KMS-11 (cell line): ENCODE results near the gene DCBLD1.

Experiments
- H2AFZ ChIP-seq: fragments of 200-600 bp; sonication (generic); 2 replicates; pipeline ENCODE4 v1.6.1; 2016; ENCODE audit warnings: antibody characterized with exemption, mixed run types, low read depth
- H3K27ac ChIP-seq: fragments of 200-600 bp; sonication (generic); 2 replicates; pipeline ENCODE4 v1.6.1; 2016; ENCODE audit warnings: mild to moderate bottlenecking, mixed run types
- H3K27me3 ChIP-seq: fragments of 200-600 bp; sonication (generic); 2 replicates; pipeline ENCODE4 v1.6.1; 2017; ENCODE audit warnings: mild to moderate bottlenecking, low read depth, mixed run types, moderate library complexity; ENCODE audit not compliant: insufficient read depth
- H3K36me3 ChIP-seq: fragments of 200-600 bp; sonication (generic); 2 replicates; pipeline ENCODE4 v1.6.1; 2017; ENCODE audit warnings: mild to moderate bottlenecking, mixed run types; ENCODE audit not compliant: insufficient read depth
- H3K4me1 ChIP-seq: fragments of 200-600 bp; sonication (generic); 2 replicates; pipeline ENCODE4 v1.6.1; 2016; ENCODE audit warnings: mild to moderate bottlenecking, low read depth, mixed run types; ENCODE audit not compliant: poor library complexity, severe bottlenecking
- H3K4me2 ChIP-seq: fragments of 200-600 bp; sonication (generic); 2 replicates; pipeline ENCODE4 v1.7.0; 2016; ENCODE audit warnings: mild to moderate bottlenecking, mixed run types
- H3K4me3 ChIP-seq: fragments of 200-600 bp; sonication (generic); IDR thresholded peaks from 2 replicates; pipeline ENCODE4 v1.6.1; 2017; ENCODE audit warnings: low read depth, low read length, mixed read lengths; ENCODE audit not compliant: insufficient read depth
- H3K79me2 ChIP-seq: fragments of 200-600 bp; sonication (generic); 2 replicates; pipeline ENCODE4 v1.6.1; 2016; ENCODE audit warnings: low read depth, mixed run types; ENCODE audit not compliant: insufficient read depth
- H3K9ac ChIP-seq: fragments of 200-600 bp; sonication (generic); 2 replicates; pipeline ENCODE4 v1.6.1; 2016; ENCODE audit warnings: mild to moderate bottlenecking, mixed run types
- H4K20me1 ChIP-seq: fragments of 200-600 bp; sonication (generic); 2 replicates; pipeline ENCODE4 v1.6.1; 2016; ENCODE audit warnings: mild to moderate bottlenecking, mixed run types; ENCODE audit not compliant: insufficient read depth
- CTCF ChIP-seq: fragments of 200-600 bp; sonication (generic); conservative IDR thresholded peaks from 2 replicates; pipeline ENCODE4 v1.6.1; 2017; ENCODE audit warnings: low read depth, mild to moderate bottlenecking, antibody characterized with exemption, low read length, moderate library complexity, mixed read lengths

The DCBLD1 gene

GRCh38 chr6:117494283-117494682, 11.8 kb downstream of the DCBLD1 start:
- Histone ChIP-seq H3K27ac (no peak overlapping the region), H3K9ac (no peak overlapping the region), H3K36me3 (no peaks in the 10 kb centered on the region), H3K4me2 (no peak overlapping the region), H3K4me1 (no peaks in the 10 kb centered on the region), H3K27me3 (no peaks in the 10 kb centered on the region), H2AFZ (no peak overlapping the region), H3K79me2 (no peaks in the 10 kb centered on the region), H3K4me3 (no peak overlapping the region), H4K20me1 (no peaks in the 10 kb centered on the region)
- TF ChIP-seq CTCF = no peak

GRCh38 chr6:117494694-117495318, 12.3 kb downstream of the DCBLD1 start:
- Histone ChIP-seq H3K4me3 (no peak overlapping the region), H3K27me3 (no peaks in the 10 kb centered on the region), H3K36me3 (no peaks in the 10 kb centered on the region), H3K79me2 (no peaks in the 10 kb centered on the region), H3K4me1 (no peaks in the 10 kb centered on the region), H4K20me1 (no peaks in the 10 kb centered on the region), H3K9ac (no peak overlapping the region), H2AFZ (no peak overlapping the region), H3K27ac (no peak overlapping the region), H3K4me2 (no peak overlapping the region)
- TF ChIP-seq CTCF = no peak

GRCh38 chr6:117495425-117495824, 13.0 kb downstream of the DCBLD1 start:
- H4K20me1 ChIP-seq = no peaks in the 10 kb centered on the region
- no peak overlapping the region for H3K4me3 ChIP-seq
- H3K79me2 ChIP-seq = no peaks in the 10 kb centered on the region
- no peak for TF ChIP-seq CTCF
- H3K9ac ChIP-seq = no peak overlapping the region
- H3K27ac ChIP-seq = no peak overlapping the region
- no peaks in the 10 kb centered on the region for H3K4me1 ChIP-seq
- H3K36me3 ChIP-seq = no peaks in the 10 kb centered on the region
- H3K27me3 ChIP-seq = no peaks in the 10 kb centered on the region
- H3K4me2 ChIP-seq = no peak overlapping the region
- H2AFZ ChIP-seq = no peak overlapping the region

DNA sequence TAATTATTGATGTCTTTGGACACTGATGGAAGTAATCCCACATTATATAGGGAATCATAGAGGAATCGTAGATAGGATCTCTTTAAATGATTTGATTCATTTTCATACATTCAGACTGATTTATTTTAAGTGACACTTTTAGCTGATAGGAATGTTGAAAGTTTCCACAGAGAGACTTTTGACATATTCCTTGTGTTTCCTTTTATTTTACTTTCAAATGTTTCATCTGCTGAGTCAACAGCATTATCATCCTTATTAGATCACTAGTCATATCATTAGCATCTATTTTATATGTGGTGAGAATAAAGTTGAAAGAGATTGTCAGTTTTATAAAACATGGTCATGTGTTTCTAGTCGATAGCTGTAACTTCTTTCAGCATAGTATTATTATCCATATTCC, 13.4 kb downstream of the DCBLD1 start:
- Histone ChIP-seq H3K36me3 (no peaks in the 10 kb centered on the region), H3K4me1 (no peaks in the 10 kb centered on the region), H3K9ac (no peak overlapping the region), H2AFZ (no peak overlapping the region), H4K20me1 (no peaks in the 10 kb centered on the region), H3K27ac (no peak overlapping the region), H3K4me2 (no peak overlapping the region), H3K4me3 (no peak overlapping the region), H3K27me3 (no peaks in the 10 kb centered on the region), H3K79me2 (no peaks in the 10 kb centered on the region)
- no peak for TF ChIP-seq CTCF
